ENCODE measurements around the gene DDX59. TPM values are rescaled to one million over a fixed set of nuclear protein-coding genes. Genes with fewer than 3 reads are reported as not detected.

Gene DDX59
- polyA plus RNA-seq, 1 of the 3 experiments (the other 2 are of a cell fraction), result 8.9 TPM

DNA sequence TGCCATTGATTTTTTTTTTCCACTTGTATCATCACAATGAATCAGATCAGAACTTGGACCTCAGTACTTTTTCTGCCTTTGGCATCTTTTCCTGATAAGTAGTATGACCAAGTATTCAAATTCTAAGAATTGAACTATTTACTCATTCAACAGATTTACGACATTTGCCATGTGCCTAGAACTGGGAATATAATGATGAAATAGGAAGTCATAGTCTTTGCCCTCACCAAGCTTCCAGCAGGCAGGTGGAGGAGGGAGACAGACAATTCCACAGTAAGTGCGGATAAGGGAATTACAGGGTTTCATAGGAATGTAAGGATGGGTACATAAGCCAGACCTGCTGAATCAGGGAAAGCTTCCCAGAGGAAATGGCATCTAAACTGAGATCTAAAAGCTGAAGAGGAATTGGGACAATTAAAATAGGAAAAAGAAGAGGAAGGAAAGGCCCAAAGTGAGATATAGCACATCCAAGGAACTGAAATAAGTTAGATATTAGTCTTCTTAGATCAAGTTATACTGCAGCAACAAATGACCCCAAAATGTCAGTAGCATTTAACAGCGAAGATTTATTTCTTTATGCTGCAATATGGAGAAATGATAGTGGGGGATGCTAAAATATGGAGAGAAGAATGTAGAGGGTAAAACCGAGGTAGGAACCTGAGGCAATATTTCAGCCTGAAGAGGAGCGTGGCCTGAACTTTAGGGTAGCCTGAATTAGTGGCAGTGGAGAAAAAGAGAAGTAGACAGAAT lies 5.3 kb upstream of the DDX59 start (continued):
- TF ChIP-seq, protein P1, sequence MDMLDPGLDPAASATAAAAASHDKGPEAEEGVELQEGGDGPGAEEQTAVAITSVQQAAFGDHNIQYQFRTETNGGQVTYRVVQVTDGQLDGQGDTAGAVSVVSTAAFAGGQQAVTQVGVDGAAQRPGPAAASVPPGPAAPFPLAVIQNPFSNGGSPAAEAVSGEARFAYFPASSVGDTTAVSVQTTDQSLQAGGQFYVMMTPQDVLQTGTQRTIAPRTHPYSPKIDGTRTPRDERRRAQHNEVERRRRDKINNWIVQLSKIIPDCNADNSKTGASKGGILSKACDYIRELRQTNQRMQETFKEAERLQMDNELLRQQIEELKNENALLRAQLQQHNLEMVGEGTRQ (IDR thresholded peaks at IDR 0.05; ENCODE audit: borderline replicate concordance, low read depth, low read length), result no peak
- TF ChIP-seq EZH2phosphoT487 (IDR thresholded peaks at IDR 0.05; ENCODE audit: borderline replicate concordance, low read depth), result no peak

DNA sequence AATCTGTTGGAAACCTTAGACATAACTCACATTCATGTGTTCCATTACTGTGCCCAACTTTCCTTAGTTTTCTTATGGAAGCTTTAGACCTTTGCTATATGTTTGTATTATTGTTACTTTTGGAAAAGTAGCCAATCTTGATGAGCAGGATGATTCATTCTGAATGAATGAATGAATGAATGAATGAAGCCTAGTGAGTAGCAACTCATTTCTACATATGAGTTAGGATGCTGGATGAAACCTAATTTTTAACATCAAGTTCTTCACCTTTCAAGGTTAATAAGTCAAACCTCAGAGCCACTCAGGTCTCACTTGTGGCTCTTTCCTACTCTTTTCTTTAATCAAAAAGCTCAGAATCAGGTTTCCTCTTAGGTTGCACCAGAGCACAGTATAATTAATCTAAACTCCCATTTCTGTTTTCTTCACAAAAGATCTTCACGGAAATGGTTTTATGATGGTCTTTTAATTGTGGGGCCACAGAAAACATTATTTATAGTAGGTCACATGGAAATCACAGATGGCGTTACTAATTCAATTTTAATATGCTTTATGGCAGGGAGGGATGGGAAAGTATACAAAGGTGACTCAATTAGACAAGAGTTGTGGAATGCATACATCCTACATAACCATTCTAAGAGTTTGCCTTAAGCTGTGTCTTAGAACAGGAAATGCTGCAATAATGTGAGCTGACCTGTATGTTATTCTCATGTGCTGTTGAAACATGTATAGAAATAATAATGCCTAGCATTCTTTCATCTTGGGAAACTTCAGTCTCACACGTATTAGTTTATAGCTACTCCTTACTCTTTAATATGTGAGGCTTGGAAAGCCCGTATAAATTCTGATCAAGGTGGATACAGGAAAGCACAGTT lies 4.5 kb upstream of the DDX59 start:
- Histone ChIP-seq H3K9me3 (no peaks in the 10 kb centered on the region), H2AFZ (ENCODE audit: low read depth) (no peak overlapping the region), H3K4me2 (no peak overlapping the region), H3K79me2 (ENCODE audit: insufficient read depth) (0 out of 2 replicates have a peak, but pooled peaks cover 9% of the 10 kb centered on the region), H3K9me2 (no peaks in the 10 kb centered on the region), H3F3A (replicated peaks; ENCODE audit: insufficient read depth) (peaks cover 10% of the 10 kb centered on the region), H4K20me1 (ENCODE audit: insufficient read depth) (no peaks in the 10 kb centered on the region), H3K27me3 (ENCODE audit: insufficient read depth) (no peaks in the 10 kb centered on the region), H3K4me1 (ENCODE audit: control insufficient read depth in 1 of 2, insufficient read depth in 2 of 2, low read depth in 1 of 2, low read length in 1 of 2) (peaks cover 0 to 10% of the 10 kb centered on the region in 2 experiments; a peak in 3 of 4 replicates), H3K9ac (no peak overlapping the region), H3K4me3 (ENCODE audit: low read depth in 2 of 2, low read length in 1 of 2) (no peak overlapping the region), H3K36me3 (replicated peaks in 1 of 2; ENCODE audit: control insufficient read depth in 1 of 2, insufficient read depth in 2 of 2, low read length in 1 of 2) (no peaks in the 10 kb centered on the region), H3K27ac (ENCODE audit: low read depth in 2 of 2, low read length in 1 of 2) (no peak overlapping the region)
- ChIA-PET POLR2A (no interaction called here), CTCF (interaction anchor here (1.3 kb wide), 1 partner anchor 130 kb away, joined by 5 read pairs; no protein-coding TSS in a partner anchor)
- 89% methylated on average over 4 of the region's 4 CpGs for WGBS (ENCODE audit: low lambda C conversion rate)
- DNase-seq, result no peak
- TF ChIP-seq, protein P2, sequence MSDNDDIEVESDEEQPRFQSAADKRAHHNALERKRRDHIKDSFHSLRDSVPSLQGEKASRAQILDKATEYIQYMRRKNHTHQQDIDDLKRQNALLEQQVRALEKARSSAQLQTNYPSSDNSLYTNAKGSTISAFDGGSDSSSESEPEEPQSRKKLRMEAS (IDR thresholded peaks at IDR 0.05; ENCODE audit: low read depth), result no peak
- TF ChIP-seq NFIC (IDR thresholded peaks at IDR 0.05; ENCODE audit: borderline replicate concordance) (no peak), NRF1 (IDR thresholded peaks at IDR 0.05; ENCODE audit: low read depth, low read length) (no peak), JUND (IDR thresholded peaks at IDR 0.05) (no peak), ELF1 (IDR thresholded peaks at IDR 0.05) (no peak), RCOR1 (IDR thresholded peaks at IDR 0.05; ENCODE audit: low read length) (no peak), FOSL2 (IDR thresholded peaks at IDR 0.05; ENCODE audit: borderline replicate concordance, low read depth) (no peak), SIN3A (IDR thresholded peaks at IDR 0.05; ENCODE audit: borderline replicate concordance, low read depth, low read length) (no peak), POLR2AphosphoS5 (IDR thresholded peaks at IDR 0.05; ENCODE audit: low read depth, low read length) (no peak), GABPA (IDR thresholded peaks at IDR 0.05; ENCODE audit: low read depth) (no peak)
- TF ChIP-seq, protein P3, sequence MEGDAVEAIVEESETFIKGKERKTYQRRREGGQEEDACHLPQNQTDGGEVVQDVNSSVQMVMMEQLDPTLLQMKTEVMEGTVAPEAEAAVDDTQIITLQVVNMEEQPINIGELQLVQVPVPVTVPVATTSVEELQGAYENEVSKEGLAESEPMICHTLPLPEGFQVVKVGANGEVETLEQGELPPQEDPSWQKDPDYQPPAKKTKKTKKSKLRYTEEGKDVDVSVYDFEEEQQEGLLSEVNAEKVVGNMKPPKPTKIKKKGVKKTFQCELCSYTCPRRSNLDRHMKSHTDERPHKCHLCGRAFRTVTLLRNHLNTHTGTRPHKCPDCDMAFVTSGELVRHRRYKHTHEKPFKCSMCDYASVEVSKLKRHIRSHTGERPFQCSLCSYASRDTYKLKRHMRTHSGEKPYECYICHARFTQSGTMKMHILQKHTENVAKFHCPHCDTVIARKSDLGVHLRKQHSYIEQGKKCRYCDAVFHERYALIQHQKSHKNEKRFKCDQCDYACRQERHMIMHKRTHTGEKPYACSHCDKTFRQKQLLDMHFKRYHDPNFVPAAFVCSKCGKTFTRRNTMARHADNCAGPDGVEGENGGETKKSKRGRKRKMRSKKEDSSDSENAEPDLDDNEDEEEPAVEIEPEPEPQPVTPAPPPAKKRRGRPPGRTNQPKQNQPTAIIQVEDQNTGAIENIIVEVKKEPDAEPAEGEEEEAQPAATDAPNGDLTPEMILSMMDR (IDR thresholded peaks at IDR 0.05), result no peak
- TF ChIP-seq, protein P4, sequence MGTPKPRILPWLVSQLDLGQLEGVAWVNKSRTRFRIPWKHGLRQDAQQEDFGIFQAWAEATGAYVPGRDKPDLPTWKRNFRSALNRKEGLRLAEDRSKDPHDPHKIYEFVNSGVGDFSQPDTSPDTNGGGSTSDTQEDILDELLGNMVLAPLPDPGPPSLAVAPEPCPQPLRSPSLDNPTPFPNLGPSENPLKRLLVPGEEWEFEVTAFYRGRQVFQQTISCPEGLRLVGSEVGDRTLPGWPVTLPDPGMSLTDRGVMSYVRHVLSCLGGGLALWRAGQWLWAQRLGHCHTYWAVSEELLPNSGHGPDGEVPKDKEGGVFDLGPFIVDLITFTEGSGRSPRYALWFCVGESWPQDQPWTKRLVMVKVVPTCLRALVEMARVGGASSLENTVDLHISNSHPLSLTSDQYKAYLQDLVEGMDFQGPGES (IDR thresholded peaks at IDR 0.05; ENCODE audit: low read depth, low read length), result no peak
